Upper lobe of left lung (tissue), 6 donors: Measurements from ENCODE around the gene MAP3K13. TPM values are rescaled to one million over a fixed set of nuclear protein-coding genes. Genes with fewer than 3 reads are reported as not detected.

ENCODE experiments used
- ATAC-seq, 2 donors: fragments of 200-7000 bp; cut with Tn5 transposase; one replicate each; pipeline ENCODE4 v1.9.1; 2022; ENCODE audit warnings: mild to moderate bottlenecking in 2 of 2, moderate library complexity in 2 of 2; ENCODE audit not compliant: low FRiP score in 2 of 2
- DNase-seq, 2 donors: peaks; one replicate each; pipeline ENCODE4 v3.0.0-alpha.2; 2019 to 2020
- H3K27ac ChIP-seq, 4 donors: fragments of 200-600 bp; sonication (generic); one replicate each; pipeline ENCODE4 v1.5.1; 2016 to 2019
- H3K27me3 ChIP-seq, 4 donors: fragments of 200-600 bp; sonication (generic); one replicate each; pipeline ENCODE4 v1.5.1; 2017 to 2019
- H3K36me3 ChIP-seq, 4 donors: fragments of 200-600 bp; sonication (generic); one replicate each; pipeline ENCODE4 v1.5.1; 2016 to 2019
- H3K4me1 ChIP-seq, 4 donors: fragments of 200-600 bp; sonication (generic); one replicate each; pipeline ENCODE4 v1.5.1; 2018 to 2019
- H3K4me3 ChIP-seq, 4 donors: fragments of 200-600 bp; sonication (generic); one replicate each; pipeline ENCODE4 v1.5.1; 2017 to 2019; ENCODE audit warnings: mild to moderate bottlenecking in 2 of 4, moderate library complexity in 1 of 4
- H3K9me3 ChIP-seq, 4 donors: fragments of 200-600 bp; sonication (generic); one replicate each; pipeline ENCODE4 v1.5.1; 2018 to 2019
- EP300 ChIP-seq, 4 donors: sonication (generic); formaldehyde crosslinking; IDR thresholded peaks; one replicate each; pipeline ENCODE4 v1.5.1; 2017; ENCODE audit warnings: antibody characterized with exemption in 4 of 4, control low read depth in 2 of 4
- POLR2A ChIP-seq, 4 donors: fragments of 450-650 bp; IDR thresholded peaks; one replicate each; pipeline ENCODE4 v1.5.1; 2016 to 2017; ENCODE audit warnings: antibody characterized with exemption in 4 of 4, mild to moderate bottlenecking in 2 of 4
- POLR2AphosphoS5 ChIP-seq, 2 donors: sonication (generic); formaldehyde crosslinking; IDR thresholded peaks; one replicate each; pipeline ENCODE4 v1.5.1; 2017; ENCODE audit warnings: antibody characterized with exemption in 2 of 2
- WGBS, 2 donors: methylation state at CpG; one replicate each; pipeline ENCODE4 v1.1.5; 2017 to 2018; 5-methylcytosine and 5-hydroxymethylcytosine counted together
- total RNA-seq, 6 donors: library from RNA; depleted of rRNA in 4 of 6; stranded (reverse); fragments of >200 nt in 4 of 6; gene quantifications; one replicate each; pipeline versions ENCODE4 v1.1.0 to v1.2.1, GENCODE V29; 2016 to 2021
- TF ChIP-seq, protein P1 (sequence below), 6 experiments: fragments of 450-650 bp in 4 of 6; fragments of 200-600 bp in 2 of 6; sonication (generic) in 2 of 6; IDR thresholded peaks; one replicate each; pipeline ENCODE4 v1.5.1; 2016 to 2019; ENCODE audit warnings: antibody characterized with exemption in 6 of 6
- donor health status: DM: no; HTN: no; CAD: no; lungs with moderate emphysema.
- donor health status: DM: no; HTN: yes; CAD: no; lungs with severe emphysema.

Gene MAP3K13
- total RNA-seq, 6 donors from 2014 or later, result 25.3 to 41.4 (median 31.2) TPM

DNA sequence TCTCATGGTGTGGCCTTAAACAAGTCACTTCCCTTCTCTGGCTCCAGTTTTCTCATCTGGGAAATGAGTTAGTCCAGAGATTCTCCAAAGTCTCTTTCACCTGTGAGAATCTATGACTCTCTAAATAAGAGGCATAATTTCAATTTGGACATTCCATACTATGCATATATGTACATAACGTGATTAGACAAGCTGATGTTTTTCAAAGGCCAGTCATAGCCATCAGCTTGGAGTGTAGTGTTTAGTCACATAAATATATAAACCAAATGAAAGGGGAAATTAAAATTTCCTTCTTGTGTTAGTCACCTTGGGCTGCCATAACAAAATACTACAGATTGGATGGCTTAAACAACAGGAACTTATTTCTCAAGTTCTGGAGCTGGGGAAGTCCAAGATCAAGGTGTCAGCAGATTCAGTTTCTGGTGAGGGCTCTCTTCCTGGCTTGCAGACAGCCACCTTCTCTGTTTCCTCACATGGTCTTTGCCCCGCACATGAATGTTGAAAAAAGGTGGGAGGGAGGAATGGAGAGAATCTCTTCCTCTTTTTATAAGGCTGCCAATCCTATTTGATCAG, 116.5 kb downstream of the MAP3K13 start:
- TF ChIP-seq POLR2A (IDR thresholded peaks at IDR 0.05), result no peak
- TF ChIP-seq, protein P1, sequence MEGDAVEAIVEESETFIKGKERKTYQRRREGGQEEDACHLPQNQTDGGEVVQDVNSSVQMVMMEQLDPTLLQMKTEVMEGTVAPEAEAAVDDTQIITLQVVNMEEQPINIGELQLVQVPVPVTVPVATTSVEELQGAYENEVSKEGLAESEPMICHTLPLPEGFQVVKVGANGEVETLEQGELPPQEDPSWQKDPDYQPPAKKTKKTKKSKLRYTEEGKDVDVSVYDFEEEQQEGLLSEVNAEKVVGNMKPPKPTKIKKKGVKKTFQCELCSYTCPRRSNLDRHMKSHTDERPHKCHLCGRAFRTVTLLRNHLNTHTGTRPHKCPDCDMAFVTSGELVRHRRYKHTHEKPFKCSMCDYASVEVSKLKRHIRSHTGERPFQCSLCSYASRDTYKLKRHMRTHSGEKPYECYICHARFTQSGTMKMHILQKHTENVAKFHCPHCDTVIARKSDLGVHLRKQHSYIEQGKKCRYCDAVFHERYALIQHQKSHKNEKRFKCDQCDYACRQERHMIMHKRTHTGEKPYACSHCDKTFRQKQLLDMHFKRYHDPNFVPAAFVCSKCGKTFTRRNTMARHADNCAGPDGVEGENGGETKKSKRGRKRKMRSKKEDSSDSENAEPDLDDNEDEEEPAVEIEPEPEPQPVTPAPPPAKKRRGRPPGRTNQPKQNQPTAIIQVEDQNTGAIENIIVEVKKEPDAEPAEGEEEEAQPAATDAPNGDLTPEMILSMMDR (IDR thresholded peaks at IDR 0.05), result no peak
- no peak for TF ChIP-seq POLR2AphosphoS5 (IDR thresholded peaks at IDR 0.05)
- TF ChIP-seq EP300 (IDR thresholded peaks at IDR 0.05), result no peak
- Histone ChIP-seq H3K27ac (no peak overlapping the region), H3K27me3 (no peaks in the 10 kb centered on the region), H3K9me3 (no peaks in the 10 kb centered on the region), H3K4me1 (no peaks in the 10 kb centered on the region), H3K36me3 (peaks cover 0 to 54% (median 15%) of the 10 kb centered on the region in 4 donors), H3K4me3 (no peak overlapping the region)
- WGBS, 2 donors, result 80 to 82% methylated on average over 2 of the region's 2 CpGs
- ATAC-seq (no peak), DNase-seq (no peak)

DNA sequence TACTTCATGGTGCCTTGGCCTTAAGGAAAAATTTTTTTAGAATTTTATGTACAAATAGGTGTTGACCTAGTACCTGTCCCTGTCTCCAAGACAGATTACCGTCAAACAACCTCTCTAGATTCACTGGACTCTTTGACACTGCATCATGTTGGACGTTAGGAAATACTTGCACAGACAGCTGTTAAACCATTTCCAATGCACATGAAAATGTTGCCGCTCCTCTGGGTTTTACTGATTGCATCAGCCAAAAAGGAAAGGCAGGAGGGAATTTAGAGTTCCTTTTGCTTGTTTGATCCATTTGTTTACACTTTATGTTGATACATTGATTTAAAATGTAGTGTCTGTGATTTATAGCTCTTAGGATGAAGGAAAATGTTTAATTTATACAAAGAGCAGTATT, 121.4 kb downstream of the MAP3K13 start:
- Histone ChIP-seq H3K27ac (no peak overlapping the region), H3K36me3 (peaks cover 0 to 58% (median 19%) of the 10 kb centered on the region in 4 donors), H3K27me3 (no peaks in the 10 kb centered on the region), H3K4me1 (peaks cover 0 to 10% (median 0%) of the 10 kb centered on the region in 4 donors), H3K9me3 (no peaks in the 10 kb centered on the region), H3K4me3 (no peak overlapping the region)
- TF ChIP-seq POLR2AphosphoS5 (IDR thresholded peaks at IDR 0.05) (no peak), EP300 (IDR thresholded peaks at IDR 0.05) (no peak), POLR2A (IDR thresholded peaks at IDR 0.05) (no peak)
- TF ChIP-seq, protein P1 (IDR thresholded peaks at IDR 0.05), result no peak
- DNase-seq (no peak), ATAC-seq (no peak)
- 90% methylated on average over 3 of the region's 3 CpGs for WGBS, 2 donors

DNA sequence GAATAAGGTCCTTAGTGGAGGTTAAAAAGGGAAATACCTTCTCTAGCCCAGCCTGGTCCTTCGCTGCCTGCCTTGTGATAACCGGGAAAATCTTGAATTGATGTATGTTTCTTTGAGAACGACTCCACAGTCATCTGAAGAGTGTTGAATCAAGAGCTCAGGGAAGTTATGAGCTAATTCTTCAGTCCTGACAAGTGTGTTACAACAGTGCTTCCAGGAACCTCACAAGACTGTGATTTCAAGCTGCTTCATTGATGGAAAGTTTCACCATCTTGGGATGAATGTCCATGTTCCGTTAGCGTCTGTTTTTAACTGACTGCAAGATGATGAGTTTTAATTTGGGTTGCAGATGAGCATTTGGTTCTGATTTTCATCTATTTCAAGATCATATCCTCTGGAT, 123.5 kb downstream of the MAP3K13 start:
- Histone ChIP-seq H3K36me3 (peaks cover 3 to 59% (median 22%) of the 10 kb centered on the region in 4 donors), H3K27ac (no peak overlapping the region), H3K4me3 (no peak overlapping the region), H3K9me3 (no peaks in the 10 kb centered on the region), H3K27me3 (no peaks in the 10 kb centered on the region), H3K4me1 (peaks cover 0 to 17% (median 0%) of the 10 kb centered on the region in 4 donors)
- no peak for TF ChIP-seq POLR2A (IDR thresholded peaks at IDR 0.05)
- peak in 1 of 2 donors; percentile 57 for TF ChIP-seq POLR2AphosphoS5 (IDR thresholded peaks at IDR 0.05)
- peak; percentile 20 to 92 (median 42) for TF ChIP-seq EP300 (IDR thresholded peaks at IDR 0.05)
- TF ChIP-seq, protein P1 (IDR thresholded peaks at IDR 0.05), result no peak
- peak in 1 of 2 donors; percentile 31 for DNase-seq
- WGBS, 2 donors, result 79 to 84% methylated on average over 5 of the region's 5 CpGs
- no peak for ATAC-seq

DNA sequence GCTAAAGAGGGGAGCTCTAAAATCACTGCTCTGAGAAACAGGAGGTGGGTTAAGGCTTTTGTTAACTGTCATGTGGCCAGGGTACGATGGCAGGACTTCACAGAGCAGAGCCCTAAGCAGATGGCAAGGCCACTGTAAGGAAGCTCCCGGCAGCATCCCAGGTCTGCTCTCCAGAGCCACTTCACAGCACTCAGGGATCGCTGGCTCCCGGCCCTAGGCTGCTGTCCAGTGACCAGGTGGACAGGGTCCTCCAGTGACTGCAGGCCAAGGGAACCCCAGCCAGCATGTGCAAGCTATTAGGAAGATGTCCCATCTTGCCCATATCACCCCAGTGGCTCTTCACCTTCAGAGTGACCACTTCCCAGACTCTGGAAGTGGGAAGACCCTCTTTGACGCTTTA, 125.5 kb downstream of the MAP3K13 start:
- Histone ChIP-seq H3K4me1 (peaks cover 0 to 17% (median 0%) of the 10 kb centered on the region in 4 donors), H3K4me3 (no peak overlapping the region), H3K9me3 (no peaks in the 10 kb centered on the region), H3K36me3 (peaks cover 3 to 59% (median 22%) of the 10 kb centered on the region in 4 donors), H3K27ac (no peak overlapping the region), H3K27me3 (no peaks in the 10 kb centered on the region)
- peak; percentile 41 to 57 for DNase-seq
- ATAC-seq, result peak in 1 of 2 donors; percentile 38
- TF ChIP-seq POLR2A (IDR thresholded peaks at IDR 0.05) (no peak), POLR2AphosphoS5 (IDR thresholded peaks at IDR 0.05) (no peak), EP300 (IDR thresholded peaks at IDR 0.05) (no peak)
- 79 to 90% methylated on average over 1 to 5 of the region's 5 CpGs for WGBS, 2 donors

DNA sequence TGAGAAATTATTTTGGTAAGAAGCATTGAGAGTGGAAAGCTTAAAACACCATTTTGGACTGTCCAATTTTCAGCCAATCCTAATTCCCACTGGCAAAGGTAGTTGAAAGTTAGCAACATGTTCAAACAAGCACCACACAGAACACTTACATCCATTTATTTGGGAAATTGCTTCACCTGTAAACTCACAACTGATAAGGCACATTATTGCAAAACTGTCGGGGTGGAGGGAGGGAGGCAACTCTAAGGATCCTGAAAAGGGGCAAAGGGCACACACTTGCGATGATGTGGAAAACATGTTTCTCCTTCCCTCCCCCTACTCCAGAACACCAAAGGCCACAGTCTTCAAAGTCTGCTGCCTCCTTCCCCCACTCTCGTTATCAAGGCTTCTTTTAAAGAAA, 126.5 kb downstream of the MAP3K13 start:
- TF ChIP-seq POLR2A (IDR thresholded peaks at IDR 0.05), result no peak
- TF ChIP-seq, protein P1 (IDR thresholded peaks at IDR 0.05), result no peak
- no peak for TF ChIP-seq POLR2AphosphoS5 (IDR thresholded peaks at IDR 0.05)
- peak in 1 of 4 donors; percentile 53 for TF ChIP-seq EP300 (IDR thresholded peaks at IDR 0.05)
- ATAC-seq, result no peak
- WGBS, 2 donors, result 60 to 65% methylated on average over 3 of the region's 3 CpGs
- Histone ChIP-seq H3K4me3 (no peak overlapping the region), H3K9me3 (no peaks in the 10 kb centered on the region), H3K27me3 (no peaks in the 10 kb centered on the region), H3K27ac (no peak overlapping the region), H3K36me3 (peaks cover 3 to 69% (median 27%) of the 10 kb centered on the region in 4 donors), H3K4me1 (peaks cover 0 to 17% (median 0%) of the 10 kb centered on the region in 4 donors)
- peak in 1 of 2 donors; percentile 47 for DNase-seq
